AG08396 (cell line): ENCODE data around the gene POU6F2.

ENCODE experiments used
- DNase-seq: peaks from one replicate; pipeline ENCODE4 v3.0.0; 2012; ENCODE audit warnings: low spot score, mixed read lengths

POU6F2 gene

GRCh38 chr7:39128287-39128843 is 150.7 kb downstream of the POU6F2 start:
- DNase-seq = no peak

DNA sequence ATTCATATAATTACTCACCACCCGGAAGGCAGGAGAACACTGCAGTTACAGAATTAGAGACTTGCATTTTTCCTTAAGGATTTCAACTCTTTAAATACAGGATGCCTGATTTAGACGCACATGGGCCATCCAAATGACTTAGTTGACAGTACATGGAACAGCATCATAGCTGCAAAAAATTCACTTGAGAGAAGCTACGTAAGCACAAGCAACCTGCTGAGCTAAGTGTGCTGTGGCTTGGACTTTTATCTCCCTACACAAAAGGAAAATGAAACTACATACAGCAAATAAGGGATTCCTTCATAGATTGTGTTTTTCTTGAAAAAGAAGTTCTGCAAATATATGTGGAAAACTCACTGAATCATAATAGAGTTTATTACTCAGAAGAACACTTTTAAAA is 152.6 kb downstream of the POU6F2 start:
- DNase-seq = no peak

DNA sequence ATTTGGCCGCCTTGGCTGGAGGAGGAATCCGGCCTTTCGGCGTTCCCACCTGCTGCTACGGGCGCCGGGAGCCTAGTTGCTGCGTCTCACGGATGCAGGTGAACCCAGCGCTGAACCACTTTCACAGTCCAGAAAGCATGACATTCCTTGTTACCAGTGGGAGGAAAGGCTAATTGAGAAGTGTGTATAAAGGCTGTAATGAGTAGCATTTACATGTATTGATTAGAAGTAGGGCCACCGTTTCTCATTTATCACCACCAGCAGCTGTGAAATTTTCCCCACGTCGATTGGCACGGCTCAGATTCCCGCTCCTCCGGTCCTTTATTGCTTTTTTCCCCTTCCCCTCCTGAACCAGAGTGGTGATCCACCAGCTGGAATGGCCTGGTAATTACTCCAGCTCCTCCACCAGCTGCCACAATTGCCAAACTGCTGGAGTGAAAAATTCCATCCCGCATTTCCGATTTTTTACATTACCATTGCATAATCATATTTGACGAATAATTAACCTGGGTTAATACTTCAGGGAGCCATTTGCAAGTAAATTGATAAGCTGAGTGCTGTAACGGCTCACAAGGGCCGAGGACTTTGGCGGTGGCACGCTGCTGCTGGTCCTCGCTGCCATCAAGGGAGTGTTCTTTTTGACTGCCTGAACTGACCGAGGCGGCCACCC is 153.3 kb downstream of the POU6F2 start:
- DNase-seq = no peak

DNA sequence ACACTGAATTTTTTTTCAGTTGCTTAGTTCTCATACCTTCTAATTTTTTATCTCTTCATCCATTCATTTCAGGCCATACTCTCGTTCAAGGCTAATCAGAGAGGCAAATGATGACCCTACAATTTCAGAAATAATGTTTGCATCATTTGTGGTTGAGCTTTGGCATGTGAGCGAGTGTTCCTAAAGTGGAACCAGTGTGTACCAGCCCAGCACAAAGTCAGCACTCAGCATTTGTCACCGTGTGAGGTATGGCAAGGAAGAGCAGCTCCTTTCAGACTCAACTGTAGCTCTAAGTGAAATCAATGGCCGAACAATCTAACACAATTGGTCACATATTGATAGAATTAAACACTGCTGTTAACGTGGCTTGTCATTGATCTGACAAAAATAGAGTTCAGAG is 154.6 kb downstream of the POU6F2 start:
- no peak for DNase-seq

- no peak for DNase-seq
These were observed 155.4 kb downstream of the POU6F2 start for GRCh38 chr7:39133088-39133487.

- no peak for DNase-seq
These were observed 159.8 kb downstream of the POU6F2 start for GRCh38 chr7:39137480-39137879.

DNA sequence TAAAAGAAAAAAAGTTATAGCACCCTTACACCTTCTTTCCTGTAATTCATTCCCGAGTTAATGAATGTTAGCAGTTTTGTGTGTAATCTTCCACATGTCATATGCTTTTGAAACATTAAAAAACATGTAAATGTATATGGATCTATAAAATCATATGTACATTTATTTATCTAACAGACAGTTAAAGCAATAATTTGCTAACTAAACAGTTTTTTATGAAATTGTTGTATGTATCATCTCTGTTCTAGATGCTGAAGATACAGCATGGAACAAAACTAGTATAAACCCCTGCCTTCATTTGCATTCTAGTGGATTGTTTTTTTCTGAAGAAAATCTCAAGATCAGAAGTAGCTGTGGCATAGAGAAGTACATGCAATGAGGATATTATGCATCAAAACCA is 165.0 kb downstream of the POU6F2 start:
- no peak for DNase-seq

- DNase-seq = no peak
These were observed 166.7 kb downstream of the POU6F2 start for GRCh38 chr7:39144420-39144819.

- no peak for DNase-seq
These were observed 167.6 kb downstream of the POU6F2 start for GRCh38 chr7:39145283-39145682.

DNA sequence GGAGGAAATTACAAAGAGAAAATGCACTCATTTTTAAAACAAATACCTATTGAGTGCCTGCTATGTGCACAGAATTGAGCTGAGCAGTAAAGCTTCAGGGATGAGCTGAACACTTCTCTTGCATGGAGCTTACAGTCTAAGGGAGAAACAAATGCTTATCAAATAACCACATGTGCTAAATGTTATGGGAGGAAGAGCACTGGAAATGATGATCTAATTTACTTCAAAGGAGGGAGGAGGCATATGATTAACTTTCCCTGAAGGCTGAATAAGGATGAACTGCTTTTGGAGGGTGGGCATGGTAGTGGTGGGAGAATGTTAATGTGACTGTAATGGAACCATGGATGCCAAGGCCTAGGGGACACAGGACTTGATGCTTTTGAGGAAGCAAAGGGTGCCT is 168.2 kb downstream of the POU6F2 start:
- no peak for DNase-seq

DNA sequence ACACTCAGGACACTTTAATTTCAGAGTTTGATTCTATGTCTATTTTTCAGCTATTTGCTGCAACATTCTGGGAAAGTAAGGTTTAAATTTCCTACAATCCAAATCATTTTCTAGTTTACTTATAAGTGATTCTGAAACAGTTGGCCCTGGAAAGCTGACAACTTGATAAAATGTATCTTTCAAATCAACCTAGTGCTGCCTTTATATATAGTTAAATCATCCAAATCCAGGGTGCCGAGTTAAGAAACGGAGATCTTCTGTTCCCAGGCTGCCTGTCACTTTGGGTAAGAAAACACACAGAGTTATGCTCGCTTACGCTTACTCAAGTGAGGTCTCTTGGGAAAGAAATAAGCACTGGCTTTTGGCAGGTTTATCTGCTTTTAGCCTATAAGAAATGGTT is 175.0 kb downstream of the POU6F2 start:
- no peak for DNase-seq

DNA sequence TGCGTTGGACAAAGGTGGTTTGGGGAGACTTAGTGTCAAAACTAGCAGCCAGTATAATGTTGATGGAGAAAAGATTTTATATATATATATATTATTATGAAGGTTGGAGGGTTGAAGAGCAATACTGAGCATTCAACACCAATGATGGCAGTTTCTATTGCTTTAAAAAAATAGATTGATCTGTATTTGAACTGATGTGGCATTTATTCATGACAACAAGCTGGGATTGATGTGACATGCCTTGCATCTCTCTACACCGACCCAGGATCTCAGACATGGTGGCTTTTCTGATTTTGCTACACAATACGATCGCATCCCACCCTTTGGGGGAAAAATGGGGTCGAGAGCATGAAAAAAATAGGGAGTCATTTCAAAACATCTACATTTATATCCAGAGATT is 175.4 kb downstream of the POU6F2 start:
- DNase-seq = no peak

- no peak for DNase-seq
These were observed 175.9 kb downstream of the POU6F2 start for GRCh38 chr7:39153647-39154046.

DNA sequence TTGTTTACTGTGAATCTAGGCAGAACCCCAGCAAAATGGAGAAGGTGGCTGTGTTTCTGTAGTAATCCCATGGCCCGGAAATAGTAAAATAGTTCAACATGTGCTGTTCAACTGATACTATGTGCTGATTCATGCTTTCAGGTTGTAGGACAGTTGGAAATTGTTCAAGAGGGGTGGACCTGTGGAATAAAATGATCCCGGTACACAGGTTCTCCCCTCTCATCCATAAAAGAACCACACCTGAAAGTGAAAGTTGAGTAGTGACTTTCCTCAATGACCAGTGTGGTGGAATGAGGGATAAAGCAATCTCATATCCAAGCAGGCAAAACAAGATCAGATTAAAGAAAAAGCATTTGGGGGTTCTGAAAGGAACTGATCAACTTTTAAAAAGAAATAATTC is 177.1 kb downstream of the POU6F2 start:
- no peak for DNase-seq

DNA sequence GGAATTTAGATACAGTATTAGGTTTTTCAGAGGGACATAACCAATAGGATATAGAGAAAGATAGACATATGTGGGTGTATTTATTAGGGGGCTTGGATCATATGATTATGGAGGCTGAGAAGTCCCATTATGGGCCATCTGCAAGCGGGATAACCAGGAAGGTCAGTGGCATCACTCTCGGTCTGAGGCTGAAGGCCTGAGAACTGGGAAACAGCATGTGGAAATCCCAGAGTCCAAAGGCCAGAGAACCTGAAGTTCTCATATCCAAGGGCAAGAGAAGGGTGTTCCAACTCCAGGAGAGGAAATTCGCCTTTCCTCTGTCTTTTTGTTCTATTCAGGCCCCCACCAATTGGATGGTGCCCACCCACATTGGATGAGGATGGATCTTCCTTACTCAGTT is 180.7 kb downstream of the POU6F2 start:
- DNase-seq = no peak

DNA sequence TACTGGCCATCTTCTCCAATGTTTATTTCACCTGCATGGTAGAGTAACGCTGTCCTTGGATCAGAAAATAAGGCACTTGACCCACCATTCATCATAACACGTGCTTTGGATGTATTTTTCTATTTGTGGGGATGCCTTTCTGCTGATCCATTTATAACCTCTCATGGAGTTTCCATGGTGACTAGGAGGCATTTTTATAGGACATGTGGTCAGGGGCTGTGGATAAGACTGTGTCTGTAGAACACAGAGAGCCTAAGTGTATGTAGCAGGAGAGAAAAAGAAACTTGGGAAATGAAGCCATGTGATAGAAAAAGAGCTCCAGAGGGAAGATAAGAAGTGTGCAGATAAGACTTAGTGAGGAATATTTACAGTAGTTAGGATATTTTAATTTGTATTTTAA is 184.2 kb downstream of the POU6F2 start:
- DNase-seq = no peak

DNA sequence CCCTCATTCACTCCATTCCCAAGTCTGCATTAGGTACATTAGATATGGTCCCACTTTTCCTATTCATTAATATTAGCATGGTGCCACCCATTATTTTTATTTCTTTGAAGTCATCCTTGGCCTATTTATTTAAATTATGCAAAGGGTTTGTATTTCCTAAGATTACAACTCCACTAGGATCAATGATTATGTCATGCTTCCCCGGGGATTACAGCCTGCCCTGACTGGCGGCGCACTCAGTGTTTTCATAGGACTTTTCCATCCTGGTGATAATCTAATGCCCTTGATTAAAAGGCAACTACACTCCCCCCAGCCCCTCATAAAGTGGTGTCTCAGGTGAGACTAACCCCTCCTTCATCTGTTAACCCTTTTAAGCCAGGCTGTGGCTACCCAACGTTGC is 187.2 kb downstream of the POU6F2 start:
- DNase-seq = no peak

GRCh38 chr7:39168403-39169098 is 190.8 kb downstream of the POU6F2 start:
- no peak for DNase-seq

DNA sequence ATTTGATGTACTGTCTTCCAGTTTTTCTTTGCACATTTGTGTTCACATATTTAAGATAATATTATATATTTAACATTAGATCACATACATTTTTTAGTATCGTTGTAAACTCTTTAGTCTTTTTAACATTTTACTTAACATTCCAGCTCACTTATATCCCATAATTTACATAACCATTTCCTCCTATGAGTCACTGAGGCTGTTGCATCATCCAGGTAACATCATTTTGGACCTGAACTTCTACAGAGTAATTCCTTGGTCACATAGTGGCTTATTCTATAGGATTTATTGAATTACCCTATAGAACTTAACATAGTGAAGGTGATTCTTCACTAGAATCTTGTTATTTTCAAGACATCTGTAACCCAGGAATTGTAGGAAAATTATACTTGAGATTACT is 194.4 kb downstream of the POU6F2 start:
- no peak for DNase-seq

- DNase-seq = no peak
These were observed 203.7 kb downstream of the POU6F2 start for GRCh38 chr7:39181398-39181797.

DNA sequence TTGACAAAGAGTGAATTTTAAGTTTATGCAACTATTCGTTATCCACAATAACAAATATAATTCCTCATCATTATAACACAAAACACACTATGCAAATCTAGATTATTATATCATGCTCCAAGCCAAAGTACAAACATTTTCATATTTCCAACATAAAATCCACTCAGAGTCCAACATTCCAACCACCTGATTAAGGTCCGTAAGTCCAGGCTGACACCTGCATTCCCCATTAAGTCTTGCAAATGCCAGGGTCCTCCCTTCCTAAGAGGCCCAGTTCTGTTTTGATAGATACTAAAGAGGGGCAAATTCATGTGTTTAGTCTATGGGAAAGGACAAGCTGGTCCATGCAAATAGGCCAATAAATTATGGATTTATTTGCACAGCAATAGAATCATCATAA is 206.1 kb downstream of the POU6F2 start:
- no peak for DNase-seq

- no peak for DNase-seq
These were observed 206.7 kb downstream of the POU6F2 start for GRCh38 chr7:39184391-39184790.

DNA sequence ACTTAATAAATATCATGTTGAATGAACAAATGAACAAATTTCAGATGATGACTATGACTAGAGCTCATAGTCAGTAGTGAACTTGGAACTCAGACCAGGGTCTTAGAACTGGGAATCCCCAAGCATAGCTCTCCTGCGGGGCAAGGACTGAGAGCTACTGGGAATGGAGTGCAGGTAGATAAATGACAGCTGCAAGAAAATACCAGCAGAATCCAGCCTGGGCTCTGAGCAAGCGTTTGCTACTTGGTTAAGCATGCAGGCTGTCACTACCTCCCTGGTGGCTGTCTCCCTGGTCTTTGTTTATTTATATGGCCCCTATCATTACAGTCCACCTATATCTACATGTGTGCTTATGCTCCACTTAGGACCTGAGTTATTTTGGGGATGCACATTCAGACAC is 208.4 kb downstream of the POU6F2 start:
- DNase-seq = no peak

DNA sequence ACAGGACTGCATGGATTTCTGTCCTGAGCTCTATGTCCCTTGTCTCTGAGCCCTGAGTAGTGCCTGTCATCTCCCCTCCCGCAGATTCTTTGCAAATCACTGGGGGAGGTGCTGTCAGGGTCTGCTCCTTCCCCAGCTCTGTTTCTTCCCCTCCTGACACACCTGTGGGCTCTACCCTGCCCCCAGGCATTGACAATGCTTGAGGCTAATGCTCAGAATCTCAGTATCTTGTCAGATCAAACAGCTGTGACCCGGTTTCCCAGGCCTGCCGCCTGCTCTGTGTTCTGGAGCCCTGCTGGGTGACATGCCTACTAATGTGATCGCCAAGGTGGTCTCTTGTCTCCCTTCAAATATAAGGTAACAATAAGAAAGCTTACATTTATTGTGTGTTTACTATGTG is 209.0 kb downstream of the POU6F2 start:
- DNase-seq = no peak
